GM13976 (cell line): ENCODE measurements around the gene CECR2.

Experiments used
- DNase-seq: peaks from one replicate; pipeline ENCODE4 v3.0.0; 2012; ENCODE audit warnings: low spot score
- in situ Hi-C: fragments of 300-500 bp; cut with MboI; formaldehyde crosslinking; loops from one replicate; pipeline ENCODE4 v1.12.0; 2022; ENCODE audit warnings: low sequenced_read_pairs, mixed read lengths, inconsistent platforms; ENCODE audit not compliant: unreplicated experiment
- TF ChIP-seq, protein P1 (sequence below): IDR thresholded peaks from 2 replicates; pipeline ENCODE4 v1.5.1; 2012; ENCODE audit warnings: borderline replicate concordance, mild to moderate bottlenecking; ENCODE audit not compliant: insufficient read depth; ENCODE audit errors: extremely low read depth, missing control alignments, control extremely low read depth

Gene CECR2

DNA sequence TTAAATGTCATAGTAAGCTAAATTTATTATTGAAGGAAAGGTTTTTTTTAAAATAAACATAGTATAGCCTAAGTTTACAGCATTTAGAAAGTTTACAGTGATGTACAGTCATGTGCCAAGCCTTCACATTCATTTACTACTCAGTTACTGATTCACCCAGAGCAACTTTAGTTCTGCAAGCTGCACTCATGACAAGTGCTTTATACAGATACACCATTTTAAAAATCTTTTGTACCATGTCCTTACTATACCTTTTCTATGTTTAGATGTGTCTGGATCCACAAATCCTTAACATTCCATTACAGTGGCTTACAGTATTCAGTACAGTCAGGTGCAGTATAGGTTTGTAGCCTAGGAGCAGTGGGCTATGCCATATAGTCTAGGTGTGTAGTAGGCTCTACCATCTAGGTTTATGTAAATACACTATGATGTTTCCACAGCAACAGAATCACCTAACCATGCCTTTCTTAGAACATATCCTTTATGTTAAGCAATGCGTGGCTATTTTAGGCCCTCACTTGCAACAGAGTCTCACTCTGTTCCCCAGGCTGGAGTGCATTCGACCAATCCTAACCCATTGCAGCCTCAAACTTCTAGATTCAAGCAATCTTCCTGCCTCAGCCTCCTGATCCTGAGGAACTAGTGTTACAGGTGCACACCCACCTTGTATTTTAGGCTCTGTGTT is 114.6 kb downstream of the CECR2 start:
- TF ChIP-seq, protein P1, sequence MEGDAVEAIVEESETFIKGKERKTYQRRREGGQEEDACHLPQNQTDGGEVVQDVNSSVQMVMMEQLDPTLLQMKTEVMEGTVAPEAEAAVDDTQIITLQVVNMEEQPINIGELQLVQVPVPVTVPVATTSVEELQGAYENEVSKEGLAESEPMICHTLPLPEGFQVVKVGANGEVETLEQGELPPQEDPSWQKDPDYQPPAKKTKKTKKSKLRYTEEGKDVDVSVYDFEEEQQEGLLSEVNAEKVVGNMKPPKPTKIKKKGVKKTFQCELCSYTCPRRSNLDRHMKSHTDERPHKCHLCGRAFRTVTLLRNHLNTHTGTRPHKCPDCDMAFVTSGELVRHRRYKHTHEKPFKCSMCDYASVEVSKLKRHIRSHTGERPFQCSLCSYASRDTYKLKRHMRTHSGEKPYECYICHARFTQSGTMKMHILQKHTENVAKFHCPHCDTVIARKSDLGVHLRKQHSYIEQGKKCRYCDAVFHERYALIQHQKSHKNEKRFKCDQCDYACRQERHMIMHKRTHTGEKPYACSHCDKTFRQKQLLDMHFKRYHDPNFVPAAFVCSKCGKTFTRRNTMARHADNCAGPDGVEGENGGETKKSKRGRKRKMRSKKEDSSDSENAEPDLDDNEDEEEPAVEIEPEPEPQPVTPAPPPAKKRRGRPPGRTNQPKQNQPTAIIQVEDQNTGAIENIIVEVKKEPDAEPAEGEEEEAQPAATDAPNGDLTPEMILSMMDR: no peak
- in situ Hi-C loops: no loop called here
- no peak for DNase-seq

GRCh38 chr22:17484608-17485007 is 115.3 kb downstream of the CECR2 start:
- TF ChIP-seq, protein P1: no peak
- in situ Hi-C loops: no loop called here

DNA sequence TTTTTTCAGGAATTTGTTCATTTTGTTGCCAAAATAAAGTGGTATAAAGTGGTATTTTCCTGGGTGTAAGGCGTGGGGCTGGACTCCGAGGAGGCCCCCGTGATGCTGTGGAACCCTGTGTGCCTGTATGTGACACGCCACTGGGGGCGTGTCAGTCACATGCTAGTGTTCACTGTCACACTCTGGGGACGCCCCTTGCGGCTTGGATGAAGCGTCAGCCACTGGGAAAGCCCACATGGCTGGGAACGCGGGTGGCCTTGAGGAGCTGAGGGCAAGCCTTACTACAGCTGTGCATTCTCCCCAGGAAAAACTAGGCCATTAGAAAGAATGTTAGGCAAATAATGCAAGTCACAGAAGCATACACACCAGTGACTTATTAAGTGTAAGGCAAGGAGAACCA is 117.1 kb downstream of the CECR2 start:
- TF ChIP-seq, protein P1: no peak
- in situ Hi-C loops: no loop called here

More at GRCh38 chr22:17484608-17485007, 115.3 kb downstream of the CECR2 start:
- no peak for DNase-seq

DNA sequence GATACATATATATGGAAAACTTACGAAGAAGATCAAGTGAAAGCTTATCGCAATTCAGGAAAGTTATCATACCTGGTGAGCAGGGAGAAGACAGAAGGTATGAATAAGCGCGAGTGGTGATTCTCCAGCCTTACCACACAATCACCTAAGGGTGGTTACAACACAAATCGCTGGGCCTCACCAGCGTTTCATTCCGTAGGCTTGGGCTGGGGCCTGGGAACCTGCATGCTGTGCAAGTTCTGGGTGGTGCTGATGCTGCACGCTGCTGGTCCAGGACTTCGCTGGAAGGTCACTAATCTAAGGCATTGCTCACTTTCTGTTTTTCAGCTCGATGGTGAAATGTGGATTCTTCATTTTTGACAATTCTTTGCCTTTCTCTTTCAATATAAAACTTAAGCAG is 117.5 kb downstream of the CECR2 start:
- in situ Hi-C loops: no loop called here
- no peak for DNase-seq
- TF ChIP-seq, protein P1: no peak

More for the DNA sequence above, 117.1 kb downstream of the CECR2 start:
- no peak for DNase-seq

- in situ Hi-C loops: no loop called here
- TF ChIP-seq, protein P1: no peak
- DNase-seq: no peak
These were observed 119.8 kb downstream of the CECR2 start for GRCh38 chr22:17489101-17489500.

- in situ Hi-C loops: no loop called here
- DNase-seq: no peak
- TF ChIP-seq, protein P1: no peak
These were observed 121.9 kb downstream of the CECR2 start for GRCh38 chr22:17491090-17491640.

- DNase-seq: no peak
- in situ Hi-C loops: no loop called here
These were observed 123.0 kb downstream of the CECR2 start for GRCh38 chr22:17492247-17492646.

More at GRCh38 chr22:17492247-17492646, 123.0 kb downstream of the CECR2 start:
- TF ChIP-seq, protein P1: no peak
